WTC11 (cell line): ENCODE data around the gene PARP12.

Source experiments
- ZNF671 ChIP-seq: fragments of 250-450 bp; sonication (Bioruptor Pico); IDR thresholded peaks from 2 replicates; pipeline ENCODE4 v1.8.0; 2021; ENCODE audit warnings: mild to moderate bottlenecking
- TF ChIP-seq, protein P1 (sequence below): fragments of 200-600 bp; IDR thresholded peaks from 2 replicates; pipeline ENCODE4 v1.8.0; 2022; ENCODE audit warnings: antibody characterized with exemption
- TF ChIP-seq, protein P2 (sequence below): sonication (generic); formaldehyde crosslinking; IDR thresholded peaks from 2 replicates; pipeline ENCODE4 v1.8.0; 2022; ENCODE audit warnings: mild to moderate bottlenecking, missing genetic modification reagents

DNA sequence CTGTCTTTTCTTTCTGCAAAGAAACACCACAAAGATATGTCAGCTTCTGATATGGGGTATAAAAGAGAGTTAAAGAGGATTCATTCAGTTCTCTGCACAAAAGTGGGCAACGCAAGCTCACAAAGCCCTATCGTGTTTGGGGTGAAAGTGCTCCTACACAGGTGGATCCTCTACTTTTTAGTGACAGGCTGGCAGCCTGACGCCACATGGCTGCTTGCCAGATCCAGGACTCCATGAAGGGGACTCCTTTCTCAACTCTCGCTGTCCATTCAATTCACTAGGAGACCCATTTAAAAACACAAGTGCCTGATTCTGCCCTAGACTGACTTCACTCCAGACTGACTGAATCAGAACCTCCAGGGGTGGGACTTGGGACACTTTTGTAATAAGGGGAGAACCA lies 8.0 kb downstream of the PARP12 start:
- TF ChIP-seq, protein P1, sequence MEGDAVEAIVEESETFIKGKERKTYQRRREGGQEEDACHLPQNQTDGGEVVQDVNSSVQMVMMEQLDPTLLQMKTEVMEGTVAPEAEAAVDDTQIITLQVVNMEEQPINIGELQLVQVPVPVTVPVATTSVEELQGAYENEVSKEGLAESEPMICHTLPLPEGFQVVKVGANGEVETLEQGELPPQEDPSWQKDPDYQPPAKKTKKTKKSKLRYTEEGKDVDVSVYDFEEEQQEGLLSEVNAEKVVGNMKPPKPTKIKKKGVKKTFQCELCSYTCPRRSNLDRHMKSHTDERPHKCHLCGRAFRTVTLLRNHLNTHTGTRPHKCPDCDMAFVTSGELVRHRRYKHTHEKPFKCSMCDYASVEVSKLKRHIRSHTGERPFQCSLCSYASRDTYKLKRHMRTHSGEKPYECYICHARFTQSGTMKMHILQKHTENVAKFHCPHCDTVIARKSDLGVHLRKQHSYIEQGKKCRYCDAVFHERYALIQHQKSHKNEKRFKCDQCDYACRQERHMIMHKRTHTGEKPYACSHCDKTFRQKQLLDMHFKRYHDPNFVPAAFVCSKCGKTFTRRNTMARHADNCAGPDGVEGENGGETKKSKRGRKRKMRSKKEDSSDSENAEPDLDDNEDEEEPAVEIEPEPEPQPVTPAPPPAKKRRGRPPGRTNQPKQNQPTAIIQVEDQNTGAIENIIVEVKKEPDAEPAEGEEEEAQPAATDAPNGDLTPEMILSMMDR, result no peak
- no peak for TF ChIP-seq ZNF671 (CRISPR knock-in tag)
- TF ChIP-seq, protein P2, sequence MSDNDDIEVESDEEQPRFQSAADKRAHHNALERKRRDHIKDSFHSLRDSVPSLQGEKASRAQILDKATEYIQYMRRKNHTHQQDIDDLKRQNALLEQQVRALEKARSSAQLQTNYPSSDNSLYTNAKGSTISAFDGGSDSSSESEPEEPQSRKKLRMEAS (CRISPR knock-in tag), result no peak
